ENCODE results near the gene TPGS2.

GRCh38 chr18:36851202-36851590 is 22.4 kb upstream of the TPGS2 start:
- TF ChIP-seq POLR2A (IDR thresholded peaks at IDR 0.05; ENCODE audit: low read depth, low read length) = no peak
- no peak for TF ChIP-seq TAF1 (IDR thresholded peaks at IDR 0.05; ENCODE audit: borderline replicate concordance, low read depth, low read length)
- no peak for TF ChIP-seq POLR2AphosphoS5 (IDR thresholded peaks at IDR 0.05; ENCODE audit: low read depth, low read length)
